ENCODE data around the gene SLC25A12.

The SLC25A12 gene

DNA sequence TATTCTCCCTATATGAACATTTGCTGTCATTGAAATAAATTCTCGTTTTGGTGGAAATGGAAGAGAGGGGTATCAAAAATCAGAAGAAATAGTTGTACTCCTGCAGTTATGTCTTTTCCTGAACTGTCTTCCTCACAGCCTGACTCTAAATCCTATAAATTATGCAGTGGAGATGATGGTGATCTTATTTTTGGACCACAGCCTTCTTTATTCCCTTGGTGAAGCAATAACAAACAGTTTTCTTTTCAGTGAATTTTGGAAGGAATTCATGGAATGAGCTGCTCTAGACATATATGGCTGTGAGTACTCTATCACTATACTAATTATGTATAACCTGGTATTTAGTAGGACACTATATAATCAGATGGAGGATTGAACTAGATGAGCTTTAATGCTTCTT, 1.7 kb upstream of the SLC25A12 start:
- H3K27ac ChIP-seq (ENCODE audit: low read depth, low read length, poor library complexity, severe bottlenecking) = no peak overlapping the region

DNA sequence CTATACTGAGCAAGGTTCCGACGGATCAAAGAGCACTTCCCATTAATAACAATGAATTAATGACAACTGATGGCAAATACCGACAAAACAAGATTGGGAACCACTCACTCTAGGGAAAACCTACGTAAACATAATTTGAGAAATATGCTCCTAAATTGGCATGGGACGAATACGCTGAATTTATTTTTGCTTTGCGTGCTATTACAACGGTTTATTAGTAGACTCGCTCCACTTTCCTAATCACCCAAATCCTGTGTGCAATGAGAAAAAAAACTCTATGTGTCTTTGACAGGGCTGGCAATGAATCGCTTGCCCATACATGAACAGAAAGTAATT, 536 bp upstream of the SLC25A12 start:
- Histone ChIP-seq H4K20me1 (ENCODE audit: insufficient read depth, low read length) (no peaks in the 10 kb centered on the region), H3K36me3 (ENCODE audit: insufficient read depth, low read length) (peaks cover 25% of the 10 kb centered on the region), H3F3A (ENCODE audit: insufficient read depth, low read length) (no peaks in the 10 kb centered on the region), H3K27ac (ENCODE audit: low read depth, low read length, poor library complexity, severe bottlenecking) (peak overlapping the region; percentile 16), H3K4me2 (ENCODE audit: low read length) (peak overlapping the region; percentile 91), H3K4me1 (ENCODE audit: insufficient read depth, low read length, severe bottlenecking) (peaks cover 26% of the 10 kb centered on the region), H3K9me2 (ENCODE audit: low read depth, low read length) (no peaks in the 10 kb centered on the region), H2AFZ (ENCODE audit: low read length) (peak overlapping the region; percentile 65), H3K9ac (ENCODE audit: low read length) (peak overlapping the region; percentile 92), H3K9me3 (ENCODE audit: low read length) (peaks cover 5% of the 10 kb centered on the region; the same call in 1 of the 2 replicates), H3K4me3 (ENCODE audit: low read depth, low read length, poor library complexity, severe bottlenecking) (peak overlapping the region; percentile 95), H3K79me2 (ENCODE audit: insufficient read depth, low read length) (peaks cover 30% of the 10 kb centered on the region), H3K27me3 (ENCODE audit: insufficient read depth, low read length) (no peaks in the 10 kb centered on the region)
- no peak for TF ChIP-seq CTCF (IDR thresholded peaks at IDR 0.05; ENCODE audit: low read length)

More for the DNA sequence above, 1.7 kb upstream of the SLC25A12 start:
- Histone ChIP-seq H4K20me1 (ENCODE audit: insufficient read depth, low read length) (no peaks in the 10 kb centered on the region), H3K27me3 (ENCODE audit: insufficient read depth, low read length) (no peaks in the 10 kb centered on the region), H3K4me3 (ENCODE audit: low read depth, low read length, poor library complexity, severe bottlenecking) (no peak overlapping the region), H3K4me2 (ENCODE audit: low read length) (no peak overlapping the region), H3K79me2 (ENCODE audit: insufficient read depth, low read length) (peaks cover 24% of the 10 kb centered on the region), H3K9me3 (ENCODE audit: low read length) (peaks cover 5% of the 10 kb centered on the region; the same call in 1 of the 2 replicates), H3K4me1 (ENCODE audit: insufficient read depth, low read length, severe bottlenecking) (peaks cover 26% of the 10 kb centered on the region), H3K9ac (ENCODE audit: low read length) (no peak overlapping the region), H3K36me3 (ENCODE audit: insufficient read depth, low read length) (peaks cover 13% of the 10 kb centered on the region), H3K9me2 (ENCODE audit: low read depth, low read length) (no peaks in the 10 kb centered on the region), H2AFZ (ENCODE audit: low read length) (no peak overlapping the region), H3F3A (ENCODE audit: insufficient read depth, low read length) (no peaks in the 10 kb centered on the region)
- TF ChIP-seq EZH2 (IDR thresholded peaks at IDR 0.05; ENCODE audit: borderline replicate concordance, low read length) (no peak), CTCF (IDR thresholded peaks at IDR 0.05; ENCODE audit: low read length) (no peak)

DNA sequence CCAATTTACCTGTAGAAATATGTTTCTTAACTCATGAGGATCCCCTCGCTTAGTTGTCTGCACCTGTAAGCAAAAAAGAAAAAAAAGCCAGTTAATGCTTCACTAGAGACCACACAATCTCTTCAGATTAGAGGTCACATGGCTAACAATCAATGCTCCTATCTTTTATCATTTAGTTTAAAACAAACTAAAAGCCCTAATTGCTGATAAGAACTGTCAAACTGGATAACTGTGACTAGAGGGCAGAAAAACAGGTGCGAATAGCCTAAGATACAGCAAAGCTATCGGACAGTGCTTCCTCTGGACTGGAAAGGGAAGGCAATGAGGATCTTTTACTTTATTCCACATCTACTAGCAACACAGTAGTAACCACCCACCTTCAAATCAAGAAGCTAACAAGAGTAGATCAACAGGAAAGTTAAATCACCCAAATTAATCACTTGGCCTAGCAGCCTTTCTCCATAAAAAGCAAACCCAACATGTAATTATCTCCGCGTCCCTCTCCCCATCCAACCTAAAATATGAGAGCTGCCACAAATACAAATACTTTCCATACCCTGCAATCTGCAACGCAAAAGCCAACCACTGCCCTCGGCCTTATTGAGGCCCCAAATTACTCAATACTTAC, 734 bp downstream of the SLC25A12 start:
- H3K4me3 ChIP-seq (ENCODE audit: low read depth, low read length, poor library complexity, severe bottlenecking) = peak overlapping the region; percentile 95
- H3K9ac ChIP-seq (ENCODE audit: low read length) = peak overlapping the region; percentile 92
- H3K9me3 ChIP-seq (ENCODE audit: low read length) = peaks cover 3% of the 10 kb centered on the region; the same call in 1 of the 2 replicates
- no peaks in the 10 kb centered on the region for H4K20me1 ChIP-seq (ENCODE audit: insufficient read depth, low read length)
- peak overlapping the region; percentile 61 for H3K27ac ChIP-seq (ENCODE audit: low read depth, low read length, poor library complexity, severe bottlenecking)
- no peak overlapping the region for H2AFZ ChIP-seq (ENCODE audit: low read length)
- no peaks in the 10 kb centered on the region for H3F3A ChIP-seq (ENCODE audit: insufficient read depth, low read length)
- no peaks in the 10 kb centered on the region for H3K27me3 ChIP-seq (ENCODE audit: insufficient read depth, low read length)
- TF ChIP-seq EZH2 (IDR thresholded peaks at IDR 0.05; ENCODE audit: borderline replicate concordance, low read length) (no peak), CTCF (IDR thresholded peaks at IDR 0.05; ENCODE audit: low read length) (peak; percentile 6; the same call in 1 of the 2 replicates)
- H3K9me2 ChIP-seq (ENCODE audit: low read depth, low read length) = no peaks in the 10 kb centered on the region
- peaks cover 38% of the 10 kb centered on the region for H3K79me2 ChIP-seq (ENCODE audit: insufficient read depth, low read length)
- H3K36me3 ChIP-seq (ENCODE audit: insufficient read depth, low read length) = peaks cover 32% of the 10 kb centered on the region
- H3K4me2 ChIP-seq (ENCODE audit: low read length) = peak overlapping the region; percentile 91
- peaks cover 26% of the 10 kb centered on the region for H3K4me1 ChIP-seq (ENCODE audit: insufficient read depth, low read length, severe bottlenecking)

Measured in OCI-LY1 (cell line).